GM19438 (cell line): ENCODE measurements around the gene RABL6.
"Not testable (repeated sequence)": the region's sequence is repeated elsewhere in the genome, so short reads cannot be mapped to it uniquely, and the experiment has no call there.

ENCODE experiments used
- ATAC-seq: cut with Tn5 transposase; IDR thresholded peaks from one replicate; pipeline ENCODE4 v1.9.1; 2021; ENCODE audit warnings: low read depth; ENCODE audit not compliant: unreplicated experiment

Gene RABL6

DNA sequence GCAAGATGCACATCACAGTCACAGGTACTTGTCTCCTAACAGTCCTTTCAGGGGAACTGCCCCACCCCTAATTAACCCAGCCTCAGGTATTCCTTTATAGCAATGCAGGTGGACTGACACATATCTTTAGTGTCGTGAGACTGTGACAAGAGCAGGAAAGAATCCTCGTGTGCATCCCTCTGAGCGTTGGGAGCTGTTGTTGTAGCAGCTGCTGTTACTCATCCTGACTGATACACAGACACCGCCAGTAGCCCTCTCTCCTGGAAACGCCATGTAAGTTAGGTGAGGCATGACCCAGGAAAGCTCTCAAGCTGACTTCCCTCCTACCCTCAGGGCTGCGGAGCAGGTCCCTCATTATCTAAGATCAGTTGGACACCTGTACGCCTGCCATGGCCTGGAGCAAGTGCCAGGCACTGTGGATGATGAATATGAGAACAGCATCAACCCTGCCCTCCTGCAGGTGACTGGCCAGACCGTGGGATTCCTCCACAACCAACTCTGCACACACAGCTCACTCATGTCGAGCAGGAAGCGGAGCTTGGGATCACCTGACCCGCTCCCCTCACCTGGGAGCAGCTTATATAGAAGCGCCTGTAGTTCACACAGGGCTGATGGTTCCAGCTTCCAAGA lies 33.2 kb upstream of the RABL6 start:
- no peak for ATAC-seq

DNA sequence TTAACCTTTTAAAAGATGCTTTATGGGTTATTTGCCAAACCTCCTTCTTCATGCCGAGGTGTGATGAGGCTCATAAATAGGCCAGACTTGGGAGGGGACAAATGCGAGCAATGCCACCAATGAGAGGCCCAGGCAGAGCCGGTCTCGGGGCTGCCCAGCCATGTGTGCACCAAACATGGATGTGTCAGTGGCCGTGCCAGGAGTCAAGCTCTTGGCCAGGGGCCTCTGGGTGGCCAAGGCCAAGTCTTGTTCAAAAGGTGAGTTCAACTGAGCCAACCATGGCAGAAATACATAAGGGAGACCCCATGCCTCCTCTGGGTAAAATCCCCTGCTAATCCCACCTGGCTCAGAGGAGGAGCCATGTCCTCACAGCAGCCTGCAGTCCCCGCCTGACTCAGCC lies 32.6 kb upstream of the RABL6 start:
- ATAC-seq: no peak

DNA sequence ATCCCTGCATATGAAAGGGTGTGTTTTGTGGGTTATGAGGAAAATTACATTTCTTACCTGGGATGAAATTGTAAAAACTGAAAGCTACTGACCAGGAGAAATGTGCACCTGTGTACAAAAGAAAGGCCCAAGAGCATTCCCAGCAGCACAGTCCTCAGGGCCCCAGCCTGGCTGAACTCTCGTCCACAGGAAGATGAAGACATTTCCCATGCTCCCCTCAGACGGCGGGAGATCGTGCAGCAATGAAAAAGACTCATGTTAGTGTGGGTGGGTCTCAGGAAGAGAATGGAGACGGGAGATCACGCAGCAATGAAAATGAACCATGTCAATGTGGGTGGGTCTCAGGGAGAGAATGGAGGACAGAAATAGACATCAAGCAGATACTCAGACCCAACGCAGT lies 30.8 kb upstream of the RABL6 start:
- no peak for ATAC-seq

DNA sequence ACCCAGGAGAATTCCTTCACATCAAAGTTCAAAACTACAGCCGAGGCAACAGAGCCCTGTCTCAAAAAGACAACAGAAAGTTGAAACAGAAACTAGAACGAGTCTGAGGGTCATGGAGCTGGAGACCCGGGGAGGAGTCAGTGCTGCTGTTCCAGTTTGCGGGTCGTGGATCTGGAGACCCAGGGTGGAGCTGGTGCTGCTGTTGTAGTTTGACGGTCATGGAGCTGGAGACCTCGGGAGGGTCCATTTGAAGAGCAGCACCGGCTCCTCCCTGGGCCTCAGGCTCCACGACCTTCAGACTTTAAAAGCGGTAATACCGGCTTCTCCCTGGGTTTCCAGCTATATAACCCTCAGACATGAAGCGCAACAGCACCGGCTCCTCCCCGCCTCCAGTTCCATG lies 30.4 kb upstream of the RABL6 start:
- no peak for ATAC-seq

DNA sequence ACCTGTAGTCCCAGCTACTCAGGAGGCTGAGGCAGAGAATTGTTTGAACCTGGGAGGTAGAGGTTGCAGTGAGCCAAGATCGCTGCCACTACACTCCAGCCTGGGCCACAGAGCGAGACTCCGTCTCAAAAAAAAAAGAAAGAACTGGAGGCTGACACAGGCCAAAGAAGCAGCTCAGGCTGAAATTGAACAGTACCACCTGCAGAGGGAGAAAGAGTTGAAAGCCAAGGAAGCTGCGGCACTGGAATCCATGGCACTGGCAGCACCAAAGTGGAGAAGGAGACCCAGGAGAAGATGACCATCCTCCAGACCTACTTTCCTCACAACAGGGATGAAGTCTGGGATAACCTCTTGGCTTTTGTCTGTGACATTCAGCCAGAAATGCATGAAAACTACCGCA lies 27.9 kb upstream of the RABL6 start:
- no peak for ATAC-seq

DNA sequence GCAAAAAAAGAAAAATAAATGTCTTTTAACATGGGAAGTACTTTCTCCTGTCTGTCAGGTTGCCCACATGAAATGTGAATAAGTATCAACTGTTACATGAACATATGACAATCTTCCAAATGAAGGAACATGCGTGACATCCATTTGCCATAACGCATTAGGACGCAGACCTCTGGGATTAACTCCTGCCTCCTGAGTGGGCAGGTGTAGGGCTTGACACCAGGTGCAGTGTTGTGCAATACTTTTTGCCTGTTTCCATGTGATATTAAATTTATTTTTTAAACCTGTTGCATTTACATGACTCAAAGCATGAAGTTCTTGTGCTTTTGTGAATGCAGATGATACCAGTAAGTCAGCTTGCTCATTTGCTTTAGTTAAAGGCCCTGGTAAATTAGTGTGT lies 25.3 kb upstream of the RABL6 start:
- ATAC-seq: no peak

DNA sequence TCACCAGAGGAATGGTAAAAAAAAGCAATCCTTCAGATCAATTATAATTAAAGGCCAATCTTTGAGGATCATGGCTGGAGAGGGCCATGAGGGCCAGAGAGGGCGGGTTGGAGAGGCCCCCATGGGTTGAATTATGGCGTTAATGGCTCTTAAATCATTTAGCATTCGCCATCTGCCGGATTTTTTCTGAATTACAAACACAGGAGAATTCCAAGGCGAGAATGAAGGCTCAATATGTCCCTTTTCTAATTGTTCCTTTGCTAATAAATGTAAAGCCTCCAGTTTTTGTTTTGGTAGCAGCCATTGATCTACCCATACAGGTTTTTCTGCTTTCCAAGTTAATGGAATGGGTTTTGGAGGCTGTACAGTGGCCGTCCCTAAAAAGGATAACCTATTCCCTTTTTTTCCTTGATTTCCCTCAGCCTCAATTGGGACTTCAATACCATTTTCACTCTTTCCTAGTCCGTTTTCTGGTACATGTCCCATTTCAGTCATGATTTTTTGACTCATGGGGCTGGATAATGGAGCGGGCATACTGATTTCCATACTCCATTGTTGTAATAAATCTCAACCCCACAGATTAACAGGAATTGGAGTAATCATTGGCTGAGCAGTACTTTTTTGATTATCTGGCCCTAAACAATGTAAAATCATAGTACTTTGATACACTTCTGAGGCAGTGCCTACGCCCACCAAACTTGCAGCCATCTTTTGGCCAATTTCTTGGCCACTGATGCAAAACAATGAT lies 23.3 kb upstream of the RABL6 start:
- ATAC-seq: no peak

DNA sequence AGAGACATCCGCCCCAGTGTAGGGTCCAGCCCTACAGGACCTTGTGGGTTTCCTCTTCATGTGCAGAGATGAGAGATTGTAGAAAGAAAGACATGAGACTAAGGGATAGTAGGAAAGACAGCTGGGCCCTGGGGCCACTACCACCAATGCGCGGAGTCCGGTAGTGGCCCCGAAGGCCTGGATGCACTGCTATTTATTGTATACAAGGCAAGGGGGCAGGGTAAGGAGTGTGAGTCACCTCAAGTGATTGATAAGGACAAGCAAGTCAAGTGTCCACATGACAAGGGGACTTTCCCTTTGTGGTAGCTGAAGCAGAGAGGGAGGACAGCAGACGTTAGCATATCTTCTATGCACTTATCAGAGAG lies 22.8 kb upstream of the RABL6 start:
- no peak for ATAC-seq

DNA sequence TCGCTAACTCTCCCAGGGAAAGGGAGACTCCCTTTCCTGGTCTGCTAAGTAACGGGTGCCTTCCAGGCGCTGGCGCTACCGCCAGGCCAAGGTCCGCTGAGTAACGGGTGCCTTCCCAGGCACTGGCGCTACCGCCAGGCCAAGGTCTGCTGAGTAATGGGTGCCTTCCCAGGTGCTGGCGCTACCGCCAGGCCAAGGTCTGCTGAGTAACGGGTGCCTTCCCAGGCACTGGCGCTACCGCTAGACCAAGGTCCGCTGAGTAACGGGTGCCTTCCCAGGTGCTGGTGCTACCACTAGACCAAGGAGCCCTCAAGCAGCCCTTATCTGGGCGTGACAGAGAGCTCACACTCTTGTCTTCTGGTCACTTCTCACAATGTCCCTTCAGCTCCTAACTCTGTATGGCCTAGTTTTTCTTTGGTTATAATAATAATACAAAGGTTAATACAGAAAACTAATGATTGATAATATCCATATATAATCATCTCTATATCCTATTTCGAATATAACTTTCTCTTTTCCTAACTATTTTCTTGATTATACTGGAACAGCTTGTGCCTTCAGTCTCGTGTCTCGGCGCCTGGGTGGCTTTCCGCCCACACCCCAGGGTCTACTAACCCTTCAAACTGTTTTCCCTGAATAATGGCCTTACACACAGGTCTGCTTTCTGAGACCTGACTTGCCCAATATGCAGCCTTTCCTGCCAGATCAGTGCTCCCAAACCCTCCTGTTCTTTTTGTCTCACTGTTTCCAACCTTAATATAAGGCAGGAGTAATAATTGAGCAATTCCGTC lies 22.0 kb upstream of the RABL6 start:
- not testable (repeated sequence) for ATAC-seq

DNA sequence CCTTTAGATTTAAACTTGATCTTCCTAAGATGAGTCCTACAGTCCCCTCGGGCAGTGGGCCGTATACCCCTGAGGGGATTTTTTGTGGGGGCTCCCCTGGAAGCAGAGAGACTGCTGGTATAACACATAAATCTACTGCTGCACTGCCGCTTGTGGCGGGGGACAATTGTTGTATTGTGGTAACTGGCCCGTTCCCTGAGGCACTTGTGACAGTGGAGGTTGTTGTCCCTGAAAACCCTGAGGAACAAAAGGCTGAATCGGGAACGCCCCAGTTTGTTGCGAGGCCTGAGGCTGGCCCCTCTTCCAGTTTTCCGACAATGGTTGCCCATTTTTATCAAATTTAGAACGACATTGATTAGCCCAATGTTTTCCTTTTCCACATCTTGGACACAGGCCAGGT lies 21.3 kb upstream of the RABL6 start:
- ATAC-seq: no peak

DNA sequence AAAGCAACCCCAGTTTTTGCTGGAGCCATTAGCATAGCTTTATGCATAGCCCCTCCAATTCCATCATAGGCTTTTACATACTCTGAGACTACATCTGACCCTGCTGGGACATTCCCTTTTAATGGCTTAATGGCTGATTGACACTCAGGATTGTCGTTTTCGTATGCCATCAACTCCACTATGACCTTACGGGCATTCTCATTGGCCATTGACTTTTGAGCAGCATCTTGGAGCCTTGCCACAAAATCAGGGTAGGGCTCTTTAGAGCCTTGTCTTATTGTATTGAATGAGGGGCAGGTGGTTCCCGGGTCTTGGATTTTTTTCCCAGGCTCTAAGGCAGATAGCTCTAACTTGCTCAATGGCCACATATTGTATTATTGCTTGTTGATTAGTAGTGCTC lies 20.8 kb upstream of the RABL6 start:
- ATAC-seq: not testable (repeated sequence)

DNA sequence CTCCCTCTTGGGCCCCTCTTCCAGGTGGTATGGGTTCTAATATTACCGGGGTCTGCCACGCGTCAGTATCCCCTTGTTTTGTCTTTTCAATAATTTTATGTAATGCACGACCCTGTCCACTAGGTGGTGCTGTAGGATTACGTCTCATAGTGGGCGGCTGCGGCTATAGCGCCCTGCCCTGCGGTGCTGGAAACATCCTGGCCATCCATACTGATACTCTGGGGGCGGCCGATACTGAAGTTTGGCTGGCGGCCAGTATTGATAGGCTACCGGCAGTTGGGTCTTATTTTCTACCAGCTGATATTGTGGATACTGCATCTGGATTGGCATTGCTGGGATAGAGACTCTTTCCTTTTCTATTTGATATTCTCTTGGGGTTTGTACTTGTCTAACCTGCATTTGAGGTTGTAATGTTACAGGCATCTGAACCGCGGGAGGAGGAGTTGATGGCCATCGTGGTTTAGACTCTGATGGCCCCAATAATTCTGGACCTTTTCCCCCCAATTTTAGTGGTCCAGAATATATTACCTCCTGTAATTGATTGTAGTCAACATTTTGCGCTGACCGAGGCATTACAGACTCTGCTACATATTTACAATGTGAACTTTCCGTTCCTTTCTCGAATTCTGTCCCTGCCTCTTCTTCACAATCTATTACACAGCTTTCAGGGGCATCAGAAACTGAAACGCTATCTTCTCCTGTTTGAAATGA lies 19.9 kb upstream of the RABL6 start:
- ATAC-seq: no peak

DNA sequence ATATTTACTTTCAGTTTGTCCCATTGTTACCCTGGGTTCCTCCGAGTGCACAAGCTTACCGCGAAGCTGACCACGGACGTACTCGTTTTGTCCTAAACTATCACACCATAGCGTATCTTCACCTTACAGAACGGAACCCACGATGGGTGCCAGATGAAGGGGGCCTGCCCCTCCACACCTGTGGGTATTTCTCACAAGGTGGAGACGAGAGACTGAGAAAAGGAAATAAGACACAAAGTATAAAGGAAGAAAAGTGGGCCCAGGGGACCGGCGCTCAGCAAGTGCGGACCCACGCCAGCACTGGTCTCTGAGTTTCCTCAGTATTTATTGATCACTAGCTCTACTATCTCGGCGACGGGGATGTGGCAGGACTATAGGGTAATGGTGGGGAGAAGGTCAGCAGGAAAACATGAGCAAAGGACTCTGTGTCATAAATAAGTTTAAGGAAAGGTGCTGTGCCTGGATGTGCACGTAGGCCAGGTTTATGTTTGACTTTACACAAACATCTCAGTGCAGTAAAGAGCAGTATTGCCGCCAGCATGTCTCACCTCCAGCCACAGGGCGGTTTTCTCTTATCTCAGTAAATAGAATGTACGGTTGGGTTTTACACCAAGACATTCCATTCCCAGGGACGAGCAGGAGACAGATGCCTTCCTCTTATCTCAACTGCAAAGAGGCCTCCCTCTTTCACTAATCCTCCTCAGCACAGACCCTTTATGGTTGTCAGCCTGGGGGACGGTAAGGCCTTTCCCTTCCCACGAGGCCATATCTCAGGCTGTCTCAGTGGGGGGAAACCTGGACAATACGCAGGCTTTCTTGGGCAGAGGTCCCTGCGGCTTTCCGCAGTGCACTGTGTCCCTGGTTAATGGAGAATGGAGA lies 18.9 kb upstream of the RABL6 start:
- not testable (repeated sequence) for ATAC-seq

DNA sequence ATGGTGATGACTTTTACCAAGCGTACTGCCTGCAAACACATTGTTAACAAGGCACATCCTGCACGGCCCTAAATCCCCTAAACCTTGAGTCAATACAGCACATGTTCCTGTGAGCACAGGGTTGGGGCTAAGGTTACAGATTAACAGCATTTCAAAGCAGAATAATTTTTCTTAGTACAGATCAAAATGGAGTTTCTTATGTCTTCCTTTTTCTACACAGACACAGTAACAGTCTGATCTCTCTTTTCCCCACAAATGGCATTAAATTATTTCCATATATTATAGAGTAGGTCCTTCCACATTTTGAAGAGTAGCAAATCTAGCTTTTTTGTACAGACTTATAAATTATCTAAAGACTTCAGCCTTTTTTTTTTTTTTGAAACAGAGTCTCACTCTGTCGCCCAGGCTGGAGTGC lies 18.2 kb upstream of the RABL6 start:
- ATAC-seq: no peak

DNA sequence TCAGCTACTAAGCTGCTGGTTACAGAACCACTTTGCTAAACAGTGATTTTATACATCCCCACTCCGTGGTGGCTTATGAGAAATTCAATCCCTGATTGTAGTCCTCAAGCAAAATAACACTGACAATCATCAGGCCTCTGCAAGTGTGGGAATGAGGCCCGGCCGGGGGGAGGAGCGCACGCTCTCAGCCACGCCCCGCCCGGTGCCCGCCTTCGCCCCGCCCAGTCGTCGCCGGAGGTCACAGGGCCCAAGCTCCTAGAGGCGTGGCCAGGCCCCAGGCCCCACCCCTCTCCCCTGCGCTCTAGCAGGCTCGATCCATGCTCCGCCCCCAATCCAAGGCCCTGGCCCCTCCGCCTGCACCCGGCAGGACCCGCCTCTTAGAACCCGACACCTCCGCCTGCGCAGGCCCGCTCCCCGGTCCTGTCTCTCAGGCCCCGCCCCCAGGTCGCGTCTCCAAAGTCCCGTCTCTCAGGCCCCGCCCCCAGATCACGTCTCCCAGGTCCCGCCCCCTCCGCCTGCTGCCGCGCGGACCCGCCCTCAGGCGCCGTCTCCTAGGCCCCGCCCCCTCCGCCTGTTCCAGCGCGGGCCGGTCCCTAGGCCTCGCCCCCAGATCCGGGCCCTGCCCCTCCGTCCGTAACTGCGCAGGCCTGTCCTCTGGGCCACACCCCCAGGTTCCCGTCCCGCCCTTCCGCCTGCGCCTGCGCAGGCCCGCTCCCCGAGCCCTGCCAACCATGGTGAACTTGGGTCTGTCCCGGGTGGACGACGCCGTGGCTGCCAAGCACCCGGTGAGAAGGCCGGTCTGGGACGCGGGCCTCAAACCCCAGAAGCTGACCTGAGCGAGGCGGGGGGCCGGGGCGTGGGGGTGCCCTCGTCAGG lies 16.9 kb upstream of the RABL6 start, which contains the start of gene TMEM141:
TSS of gene TMEM141 (plus strand) at position 705 of the 876 bp plus-strand sequence. CDS start at position 732, 27 bp downstream.
- ATAC-seq: peak; percentile 82

DNA sequence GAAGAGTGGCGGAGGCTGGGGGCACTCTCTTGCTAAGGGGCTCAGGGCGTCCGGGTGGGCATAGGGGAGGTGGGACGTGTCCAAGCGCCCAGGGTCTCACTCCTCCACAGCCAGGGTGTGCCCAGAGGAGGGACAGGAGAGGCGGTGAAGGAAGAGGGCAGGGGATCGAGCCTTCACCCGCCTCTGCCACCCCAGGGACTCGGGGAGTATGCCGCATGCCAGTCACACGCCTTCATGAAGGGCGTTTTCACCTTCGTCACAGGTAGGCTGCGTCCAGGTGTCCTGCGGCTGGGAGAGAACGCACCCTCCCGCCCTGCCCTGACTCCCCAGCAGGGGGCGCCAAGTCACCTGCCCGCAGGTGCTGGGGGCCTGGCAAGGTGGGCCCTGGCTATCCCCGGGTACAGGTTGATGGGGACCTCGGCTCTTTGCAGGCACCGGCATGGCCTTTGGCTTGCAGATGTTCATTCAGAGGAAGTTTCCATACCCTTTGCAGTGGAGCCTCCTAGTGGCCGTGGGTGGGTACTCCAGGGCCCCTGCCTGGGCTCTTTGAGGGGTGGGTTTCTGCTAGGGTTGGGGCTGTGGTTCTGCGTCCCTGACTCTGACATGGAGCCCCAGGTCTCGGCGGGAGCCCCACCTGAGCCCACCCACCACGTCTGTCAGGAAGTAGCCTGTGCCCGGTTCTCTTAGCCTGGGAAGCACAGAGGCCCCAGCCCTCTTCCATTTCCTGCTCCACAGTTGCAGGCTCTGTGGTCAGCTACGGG lies 16.1 kb upstream of the RABL6 start:
- ATAC-seq: no peak

DNA sequence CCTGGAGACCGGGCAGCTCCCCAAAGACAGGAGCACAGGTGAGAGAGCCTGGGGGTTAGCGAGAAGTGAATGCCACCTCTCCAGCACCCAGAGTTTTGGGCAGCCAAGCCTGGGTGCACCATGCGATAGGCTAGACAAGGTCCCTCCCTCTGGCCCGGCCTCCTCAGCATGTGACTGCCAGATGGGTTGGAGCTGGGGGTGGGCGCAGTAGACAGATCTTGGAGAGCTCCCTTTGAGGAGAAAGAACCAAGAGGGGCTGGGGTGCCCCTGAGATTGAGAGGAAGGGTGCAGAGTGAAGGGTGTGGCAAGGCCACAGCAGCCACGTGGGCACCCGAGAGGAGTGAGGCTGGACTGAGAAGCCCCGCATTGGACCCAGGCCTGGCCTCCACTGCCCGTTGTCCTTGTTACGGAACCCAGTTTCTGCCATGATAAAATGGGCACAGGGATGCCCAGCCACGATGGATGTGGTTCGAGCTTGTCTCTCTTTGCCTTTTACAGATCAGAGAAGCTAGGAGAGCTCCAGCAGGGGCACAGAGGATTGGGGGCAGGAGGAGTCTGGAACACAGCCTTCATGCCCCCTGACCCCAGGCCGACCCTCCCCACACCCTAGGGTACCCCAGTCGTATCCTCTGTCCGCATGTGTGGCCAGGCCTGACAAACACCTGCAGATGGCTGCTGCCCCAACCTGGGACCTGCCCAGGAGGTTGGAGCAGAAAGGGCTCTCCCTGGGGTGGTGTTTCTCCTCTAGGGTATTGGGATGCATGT lies 15.2 kb upstream of the RABL6 start:
- no peak for ATAC-seq
